ENCODE measurements around the gene GLMP.

DNA sequence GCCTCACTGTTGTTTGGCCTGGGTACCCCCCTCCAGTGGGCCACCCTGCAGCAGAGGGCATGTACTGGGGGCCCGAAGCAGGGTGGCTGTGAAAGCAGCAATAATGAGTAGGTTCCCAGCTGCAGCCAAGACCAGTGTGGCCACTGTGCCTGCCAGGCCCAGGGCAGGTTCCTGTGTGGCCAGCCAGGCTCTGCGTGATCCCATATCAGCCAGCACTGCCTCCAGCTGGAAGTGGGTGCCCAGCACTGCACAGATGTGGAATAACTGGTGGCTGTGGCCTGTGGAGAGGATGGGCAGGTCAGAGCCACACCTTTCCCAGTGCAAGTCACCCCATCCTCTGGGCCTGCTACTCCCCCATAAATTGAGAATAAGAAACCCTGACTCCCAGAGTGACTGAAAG lies 51.4 kb downstream of the GLMP start:
- TF ChIP-seq CTCF (conservative IDR thresholded peaks at IDR 0.05 in 1 of 2, IDR thresholded peaks at IDR 0.05 in 1 of 2; ENCODE audit: extremely low read depth in 1 of 2, insufficient read depth in 1 of 2, low read depth in 1 of 2, low read length in 2 of 2) (no peak), EZH2 (IDR thresholded peaks at IDR 0.05; ENCODE audit: borderline replicate concordance, low read length) (no peak)
